HepG2 (cell line): Measurements from ENCODE around the gene CLUH. TPM values are rescaled to one million over a fixed set of nuclear protein-coding genes. Genes with fewer than 3 reads are reported as not detected.

Source experiments
- AHR ChIP-seq: IDR thresholded peaks from 2 replicates; pipeline ENCODE4 v1.6.1; 2018; ENCODE audit warnings: missing genetic modification reagents, missing compliant biosample characterization
- FOXA3 ChIP-seq: IDR thresholded peaks from 2 replicates; pipeline ENCODE4 v1.6.1; 2016; ENCODE audit warnings: missing genetic modification reagents, missing compliant biosample characterization
- KDM1A ChIP-seq: IDR thresholded peaks from 2 replicates; pipeline ENCODE4 v1.6.1; 2016; ENCODE audit warnings: missing compliant biosample characterization
- ZBTB20 ChIP-seq: sonication (generic); formaldehyde crosslinking; IDR thresholded peaks from 2 replicates; pipeline ENCODE4 v1.8.1; 2023; ENCODE audit warnings: missing genetic modification reagents, low read depth, mild to moderate bottlenecking, borderline replicate concordance
- ZNF382 ChIP-seq: sonication (generic); formaldehyde crosslinking; IDR thresholded peaks from 2 replicates; pipeline ENCODE4 v1.5.0; 2020; ENCODE audit warnings: missing genetic modification reagents, mild to moderate bottlenecking, borderline replicate concordance
- ZNF644 ChIP-seq: IDR thresholded peaks from 2 replicates; pipeline ENCODE4 v1.6.1; 2016; ENCODE audit warnings: low read depth
- ZNF670 ChIP-seq: sonication (generic); formaldehyde crosslinking; IDR thresholded peaks from 2 replicates; pipeline ENCODE4 v1.8.0; 2022; ENCODE audit warnings: mild to moderate bottlenecking, missing genetic modification reagents, borderline replicate concordance
- polyA plus RNA-seq, 8 experiments: library from polyadenylated mRNA; depleted of rRNA in 3 of 8; stranded (reverse) in 7 of 8; unstranded in 1 of 8; fragments of >200 nt; fragmentation: Illumina TruSeq in 4 of 8; extraction: Trizol in 4 of 8; gene quantifications; 2 replicates each; pipeline versions ENCODE4 v1.2.1 to v1.2.3, GENCODE V29; 2011 to 2016; ENCODE audit warnings: low read depth in 4 of 8, missing spikeins in 1 of 8, mixed read lengths in 1 of 8; ENCODE audit not compliant: insufficient read depth in 1 of 8
- total RNA-seq, 5 experiments: library from RNA; depleted of rRNA; stranded (reverse); fragments of >200 nt; fragmentation: Illumina TruSeq; extraction: Trizol; gene quantifications; 2 replicates each; pipeline ENCODE4 v1.2.3, GENCODE V29; 2016; ENCODE audit warnings: low read depth in 1 of 5
- TF ChIP-seq, protein P1 (sequence below): sonication (generic); formaldehyde crosslinking; IDR thresholded peaks from 2 replicates; pipeline ENCODE4 v1.8.0; 2022; ENCODE audit warnings: missing genetic modification reagents, mild to moderate bottlenecking, inconsistent platforms, borderline replicate concordance
- TF ChIP-seq, protein P2 (sequence below): sonication (generic); formaldehyde crosslinking; IDR thresholded peaks from 2 replicates; pipeline ENCODE4 v1.4.0; 2020; ENCODE audit warnings: missing genetic modification reagents
- TF ChIP-seq, protein P3 (sequence below): sonication (generic); formaldehyde crosslinking; IDR thresholded peaks from 2 replicates; pipeline ENCODE4 v1.4.0; 2020; ENCODE audit warnings: mild to moderate bottlenecking, missing genetic modification reagents
- TF ChIP-seq, protein P4 (sequence below): sonication (generic); formaldehyde crosslinking; IDR thresholded peaks from 2 replicates; pipeline ENCODE4 v1.4.0; 2020; ENCODE audit warnings: missing genetic modification reagents
- TF ChIP-seq, protein P5 (sequence below): IDR thresholded peaks from 2 replicates; pipeline ENCODE4 v1.6.1; 2012; ENCODE audit warnings: low read depth, low read length, improper control_type of control experiment

CLUH gene
- total and polyA plus RNA-seq, 2 of the 13 experiments (the other 11 are each of a cell fraction or from before 2014, with no cell fraction given): 30.9 to 60.5 TPM

GRCh38 chr17:2710803-2711607 lies 559 bp downstream of the CLUH start (continued):
- TF ChIP-seq, protein P1, sequence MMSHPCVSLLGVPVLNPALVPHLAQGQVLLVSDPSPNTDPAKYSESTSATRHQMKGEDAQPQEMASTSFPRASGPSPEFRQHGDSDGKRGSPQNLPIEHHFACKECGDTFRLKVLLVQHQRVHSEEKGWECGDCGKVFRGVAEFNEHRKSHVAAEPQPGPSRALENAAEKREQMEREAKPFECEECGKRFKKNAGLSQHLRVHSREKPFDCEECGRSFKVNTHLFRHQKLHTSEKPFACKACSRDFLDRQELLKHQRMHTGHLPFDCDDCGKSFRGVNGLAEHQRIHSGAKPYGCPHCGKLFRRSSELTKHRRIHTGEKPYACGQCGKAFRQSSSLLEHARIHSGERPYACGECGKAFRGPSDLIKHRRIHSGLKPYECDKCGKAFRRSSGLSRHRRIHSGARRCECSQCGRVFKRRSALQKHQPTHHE: no peak
- TF ChIP-seq ZBTB20 (CRISPR knock-in tag): no peak
- TF ChIP-seq, protein P2, sequence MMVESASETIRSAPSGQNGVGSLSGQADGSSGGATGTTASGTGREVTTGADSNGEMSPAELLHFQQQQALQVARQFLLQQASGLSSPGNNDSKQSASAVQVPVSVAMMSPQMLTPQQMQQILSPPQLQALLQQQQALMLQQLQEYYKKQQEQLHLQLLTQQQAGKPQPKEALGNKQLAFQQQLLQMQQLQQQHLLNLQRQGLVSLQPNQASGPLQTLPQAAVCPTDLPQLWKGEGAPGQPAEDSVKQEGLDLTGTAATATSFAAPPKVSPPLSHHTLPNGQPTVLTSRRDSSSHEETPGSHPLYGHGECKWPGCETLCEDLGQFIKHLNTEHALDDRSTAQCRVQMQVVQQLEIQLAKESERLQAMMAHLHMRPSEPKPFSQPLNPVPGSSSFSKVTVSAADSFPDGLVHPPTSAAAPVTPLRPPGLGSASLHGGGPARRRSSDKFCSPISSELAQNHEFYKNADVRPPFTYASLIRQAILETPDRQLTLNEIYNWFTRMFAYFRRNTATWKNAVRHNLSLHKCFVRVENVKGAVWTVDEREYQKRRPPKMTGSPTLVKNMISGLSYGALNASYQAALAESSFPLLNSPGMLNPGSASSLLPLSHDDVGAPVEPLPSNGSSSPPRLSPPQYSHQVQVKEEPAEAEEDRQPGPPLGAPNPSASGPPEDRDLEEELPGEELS (CRISPR knock-in tag): peak; percentile 36; the same call in 1 of the 2 replicates
- TF ChIP-seq KDM1A (CRISPR knock-in tag): no peak
- TF ChIP-seq, protein P3, sequence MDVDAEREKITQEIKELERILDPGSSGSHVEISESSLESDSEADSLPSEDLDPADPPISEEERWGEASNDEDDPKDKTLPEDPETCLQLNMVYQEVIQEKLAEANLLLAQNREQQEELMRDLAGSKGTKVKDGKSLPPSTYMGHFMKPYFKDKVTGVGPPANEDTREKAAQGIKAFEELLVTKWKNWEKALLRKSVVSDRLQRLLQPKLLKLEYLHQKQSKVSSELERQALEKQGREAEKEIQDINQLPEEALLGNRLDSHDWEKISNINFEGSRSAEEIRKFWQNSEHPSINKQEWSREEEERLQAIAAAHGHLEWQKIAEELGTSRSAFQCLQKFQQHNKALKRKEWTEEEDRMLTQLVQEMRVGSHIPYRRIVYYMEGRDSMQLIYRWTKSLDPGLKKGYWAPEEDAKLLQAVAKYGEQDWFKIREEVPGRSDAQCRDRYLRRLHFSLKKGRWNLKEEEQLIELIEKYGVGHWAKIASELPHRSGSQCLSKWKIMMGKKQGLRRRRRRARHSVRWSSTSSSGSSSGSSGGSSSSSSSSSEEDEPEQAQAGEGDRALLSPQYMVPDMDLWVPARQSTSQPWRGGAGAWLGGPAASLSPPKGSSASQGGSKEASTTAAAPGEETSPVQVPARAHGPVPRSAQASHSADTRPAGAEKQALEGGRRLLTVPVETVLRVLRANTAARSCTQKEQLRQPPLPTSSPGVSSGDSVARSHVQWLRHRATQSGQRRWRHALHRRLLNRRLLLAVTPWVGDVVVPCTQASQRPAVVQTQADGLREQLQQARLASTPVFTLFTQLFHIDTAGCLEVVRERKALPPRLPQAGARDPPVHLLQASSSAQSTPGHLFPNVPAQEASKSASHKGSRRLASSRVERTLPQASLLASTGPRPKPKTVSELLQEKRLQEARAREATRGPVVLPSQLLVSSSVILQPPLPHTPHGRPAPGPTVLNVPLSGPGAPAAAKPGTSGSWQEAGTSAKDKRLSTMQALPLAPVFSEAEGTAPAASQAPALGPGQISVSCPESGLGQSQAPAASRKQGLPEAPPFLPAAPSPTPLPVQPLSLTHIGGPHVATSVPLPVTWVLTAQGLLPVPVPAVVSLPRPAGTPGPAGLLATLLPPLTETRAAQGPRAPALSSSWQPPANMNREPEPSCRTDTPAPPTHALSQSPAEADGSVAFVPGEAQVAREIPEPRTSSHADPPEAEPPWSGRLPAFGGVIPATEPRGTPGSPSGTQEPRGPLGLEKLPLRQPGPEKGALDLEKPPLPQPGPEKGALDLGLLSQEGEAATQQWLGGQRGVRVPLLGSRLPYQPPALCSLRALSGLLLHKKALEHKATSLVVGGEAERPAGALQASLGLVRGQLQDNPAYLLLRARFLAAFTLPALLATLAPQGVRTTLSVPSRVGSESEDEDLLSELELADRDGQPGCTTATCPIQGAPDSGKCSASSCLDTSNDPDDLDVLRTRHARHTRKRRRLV (CRISPR knock-in tag): 0 out of 2 replicates have a peak, but pooled peaks have one; percentile 12
- no peak for TF ChIP-seq ZNF644 (CRISPR knock-in tag)
- peak; percentile 90 for TF ChIP-seq ZNF670 (CRISPR knock-in tag)
- peak; percentile 75; the same call in 1 of the 2 replicates for TF ChIP-seq AHR
- TF ChIP-seq, protein P4, sequence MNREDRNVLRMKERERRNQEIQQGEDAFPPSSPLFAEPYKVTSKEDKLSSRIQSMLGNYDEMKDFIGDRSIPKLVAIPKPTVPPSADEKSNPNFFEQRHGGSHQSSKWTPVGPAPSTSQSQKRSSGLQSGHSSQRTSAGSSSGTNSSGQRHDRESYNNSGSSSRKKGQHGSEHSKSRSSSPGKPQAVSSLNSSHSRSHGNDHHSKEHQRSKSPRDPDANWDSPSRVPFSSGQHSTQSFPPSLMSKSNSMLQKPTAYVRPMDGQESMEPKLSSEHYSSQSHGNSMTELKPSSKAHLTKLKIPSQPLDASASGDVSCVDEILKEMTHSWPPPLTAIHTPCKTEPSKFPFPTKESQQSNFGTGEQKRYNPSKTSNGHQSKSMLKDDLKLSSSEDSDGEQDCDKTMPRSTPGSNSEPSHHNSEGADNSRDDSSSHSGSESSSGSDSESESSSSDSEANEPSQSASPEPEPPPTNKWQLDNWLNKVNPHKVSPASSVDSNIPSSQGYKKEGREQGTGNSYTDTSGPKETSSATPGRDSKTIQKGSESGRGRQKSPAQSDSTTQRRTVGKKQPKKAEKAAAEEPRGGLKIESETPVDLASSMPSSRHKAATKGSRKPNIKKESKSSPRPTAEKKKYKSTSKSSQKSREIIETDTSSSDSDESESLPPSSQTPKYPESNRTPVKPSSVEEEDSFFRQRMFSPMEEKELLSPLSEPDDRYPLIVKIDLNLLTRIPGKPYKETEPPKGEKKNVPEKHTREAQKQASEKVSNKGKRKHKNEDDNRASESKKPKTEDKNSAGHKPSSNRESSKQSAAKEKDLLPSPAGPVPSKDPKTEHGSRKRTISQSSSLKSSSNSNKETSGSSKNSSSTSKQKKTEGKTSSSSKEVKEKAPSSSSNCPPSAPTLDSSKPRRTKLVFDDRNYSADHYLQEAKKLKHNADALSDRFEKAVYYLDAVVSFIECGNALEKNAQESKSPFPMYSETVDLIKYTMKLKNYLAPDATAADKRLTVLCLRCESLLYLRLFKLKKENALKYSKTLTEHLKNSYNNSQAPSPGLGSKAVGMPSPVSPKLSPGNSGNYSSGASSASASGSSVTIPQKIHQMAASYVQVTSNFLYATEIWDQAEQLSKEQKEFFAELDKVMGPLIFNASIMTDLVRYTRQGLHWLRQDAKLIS (CRISPR knock-in tag): no peak
- TF ChIP-seq, protein P5, sequence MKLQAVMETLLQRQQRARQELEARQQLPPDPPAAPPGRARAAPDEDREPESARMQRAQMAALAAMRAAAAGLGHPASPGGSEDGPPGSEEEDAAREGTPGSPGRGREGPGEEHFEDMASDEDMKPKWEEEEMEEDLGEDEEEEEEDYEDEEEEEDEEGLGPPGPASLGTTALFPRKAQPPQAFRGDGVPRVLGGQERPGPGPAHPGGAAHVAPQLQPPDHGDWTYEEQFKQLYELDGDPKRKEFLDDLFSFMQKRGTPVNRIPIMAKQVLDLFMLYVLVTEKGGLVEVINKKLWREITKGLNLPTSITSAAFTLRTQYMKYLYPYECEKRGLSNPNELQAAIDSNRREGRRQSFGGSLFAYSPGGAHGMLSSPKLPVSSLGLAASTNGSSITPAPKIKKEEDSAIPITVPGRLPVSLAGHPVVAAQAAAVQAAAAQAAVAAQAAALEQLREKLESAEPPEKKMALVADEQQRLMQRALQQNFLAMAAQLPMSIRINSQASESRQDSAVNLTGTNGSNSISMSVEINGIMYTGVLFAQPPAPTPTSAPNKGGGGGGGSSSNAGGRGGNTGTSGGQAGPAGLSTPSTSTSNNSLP: no peak
- no peak for TF ChIP-seq FOXA3
- TF ChIP-seq ZNF382 (CRISPR knock-in tag): no peak
